ENCODE measurements around the gene APBA2.

GRCh38 chr15:28959326-28959725, 73.6 kb downstream of the APBA2 start:
- TF ChIP-seq CTCF (IDR thresholded peaks at IDR 0.05 in 2 of 3, conservative IDR thresholded peaks at IDR 0.05 in 1 of 3; ENCODE audit: control insufficient read depth in 2 of 3, extremely low read depth in 1 of 3, insufficient read depth in 1 of 3, low read depth in 3 of 3, low read length in 3 of 3), result no peak
- no peak for TF ChIP-seq USF1 (IDR thresholded peaks at IDR 0.05; ENCODE audit: borderline replicate concordance, extremely low read length, insufficient read depth, low read depth, low read length)
- no peak for TF ChIP-seq IRF3 (IDR thresholded peaks at IDR 0.05)
- no peak for TF ChIP-seq ZNF274 (IDR thresholded peaks at IDR 0.05; ENCODE audit: insufficient read depth, insufficient read length)
- TF ChIP-seq STAT3 (IDR thresholded peaks at IDR 0.05; ENCODE audit: low read depth, low read length), result no peak
- TF ChIP-seq SIN3A (IDR thresholded peaks at IDR 0.05; ENCODE audit: low read depth, low read length), result no peak
- TF ChIP-seq IRF4 (IDR thresholded peaks at IDR 0.05; ENCODE audit: low read depth, low read length), result no peak
- TF ChIP-seq MAX (IDR thresholded peaks at IDR 0.05; ENCODE audit: low read depth, low read length), result no peak
